ENCODE results near the gene GRHL3.
"Not testable (repeated sequence)": the region's sequence is repeated elsewhere in the genome, so short reads cannot be mapped to it uniquely, and the experiment has no call there.

GRHL3 gene

GRCh38 chr1:24319312-24319863 lies at the start of gene GRHL3:
Gene GRHL3, plus strand, starts transcription at chr1:24319357. Its CDS starts 195 bp downstream, at chr1:24319552.
- peak; percentile 35 for DNase-seq (ENCODE audit: low spot score)
- TF ChIP-seq, protein P1, sequence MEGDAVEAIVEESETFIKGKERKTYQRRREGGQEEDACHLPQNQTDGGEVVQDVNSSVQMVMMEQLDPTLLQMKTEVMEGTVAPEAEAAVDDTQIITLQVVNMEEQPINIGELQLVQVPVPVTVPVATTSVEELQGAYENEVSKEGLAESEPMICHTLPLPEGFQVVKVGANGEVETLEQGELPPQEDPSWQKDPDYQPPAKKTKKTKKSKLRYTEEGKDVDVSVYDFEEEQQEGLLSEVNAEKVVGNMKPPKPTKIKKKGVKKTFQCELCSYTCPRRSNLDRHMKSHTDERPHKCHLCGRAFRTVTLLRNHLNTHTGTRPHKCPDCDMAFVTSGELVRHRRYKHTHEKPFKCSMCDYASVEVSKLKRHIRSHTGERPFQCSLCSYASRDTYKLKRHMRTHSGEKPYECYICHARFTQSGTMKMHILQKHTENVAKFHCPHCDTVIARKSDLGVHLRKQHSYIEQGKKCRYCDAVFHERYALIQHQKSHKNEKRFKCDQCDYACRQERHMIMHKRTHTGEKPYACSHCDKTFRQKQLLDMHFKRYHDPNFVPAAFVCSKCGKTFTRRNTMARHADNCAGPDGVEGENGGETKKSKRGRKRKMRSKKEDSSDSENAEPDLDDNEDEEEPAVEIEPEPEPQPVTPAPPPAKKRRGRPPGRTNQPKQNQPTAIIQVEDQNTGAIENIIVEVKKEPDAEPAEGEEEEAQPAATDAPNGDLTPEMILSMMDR (IDR thresholded peaks at IDR 0.05; ENCODE audit: extremely low read depth, missing control alignments), result no peak

GRCh38 chr1:24274203-24275103 lies 44.7 kb upstream of the GRHL3 start:
- DNase-seq (ENCODE audit: low spot score), result not testable (repeated sequence)

GRCh38 chr1:24275104-24275410 lies 44.1 kb upstream of the GRHL3 start:
- DNase-seq (ENCODE audit: low spot score), result no peak
- TF ChIP-seq, protein P1 (IDR thresholded peaks at IDR 0.05; ENCODE audit: extremely low read depth, missing control alignments), result no peak

GRCh38 chr1:24275510-24275909 lies 43.6 kb upstream of the GRHL3 start:
- no peak for DNase-seq (ENCODE audit: low spot score)
- TF ChIP-seq, protein P1 (IDR thresholded peaks at IDR 0.05; ENCODE audit: extremely low read depth, missing control alignments), result no peak

DNA sequence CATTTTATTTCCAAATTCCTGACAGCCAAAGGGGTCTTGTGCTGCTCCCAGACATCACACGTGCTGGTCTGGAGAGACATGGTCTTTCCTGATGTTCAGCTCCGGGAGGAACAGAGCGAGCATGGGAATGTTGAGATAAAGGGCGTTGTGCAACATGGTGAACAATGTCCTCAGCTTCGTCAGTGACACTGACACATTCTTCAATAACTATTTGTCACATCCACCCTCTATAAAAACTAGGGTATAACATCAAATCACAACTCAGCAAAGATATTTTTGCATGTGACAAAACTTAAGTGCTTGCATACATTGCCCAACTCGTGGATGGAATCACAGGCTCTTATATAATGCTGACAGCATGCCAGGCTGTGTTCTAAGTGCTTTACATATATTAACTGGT lies 42.4 kb upstream of the GRHL3 start:
- TF ChIP-seq, protein P1 (IDR thresholded peaks at IDR 0.05; ENCODE audit: extremely low read depth, missing control alignments), result no peak
- DNase-seq (ENCODE audit: low spot score), result no peak

- TF ChIP-seq, protein P1 (IDR thresholded peaks at IDR 0.05; ENCODE audit: extremely low read depth, missing control alignments), result no peak
- DNase-seq (ENCODE audit: low spot score), result peak; percentile 62
These were observed 41.6 kb upstream of the GRHL3 start for GRCh38 chr1:24277420-24278169.

DNA sequence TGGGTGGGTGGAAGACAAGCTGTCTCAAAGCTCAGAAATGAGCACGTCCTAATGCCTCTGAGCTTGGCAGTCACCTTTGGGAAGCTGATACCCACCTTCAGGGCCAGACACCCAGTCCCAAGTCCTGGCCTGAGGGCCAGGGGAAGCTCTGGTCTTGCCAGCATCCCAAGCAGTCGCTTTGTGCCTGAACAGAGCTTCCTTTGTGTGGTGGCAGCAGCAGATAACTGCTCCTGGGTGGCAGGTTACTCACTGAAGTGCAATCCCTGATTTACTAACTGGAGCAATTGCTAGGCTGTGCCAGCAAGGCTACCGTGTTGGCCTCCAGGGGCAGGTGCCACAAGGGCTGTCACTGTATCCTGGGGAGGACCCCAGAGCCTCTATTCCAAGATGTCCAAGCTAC lies 40.4 kb upstream of the GRHL3 start:
- TF ChIP-seq, protein P1 (IDR thresholded peaks at IDR 0.05; ENCODE audit: extremely low read depth, missing control alignments), result no peak
- DNase-seq (ENCODE audit: low spot score), result no peak

All from GM20000 (cell line).